Osteoblast (primary cell): ENCODE results near the gene SEMA4B. TPM values are rescaled to one million over a fixed set of nuclear protein-coding genes. Genes with fewer than 3 reads are reported as not detected.
"Not testable (repeated sequence)": the region's sequence is repeated elsewhere in the genome, so short reads cannot be mapped to it uniquely, and the experiment has no call there.

Experiments
- DNase-seq: peaks from one replicate; pipeline ENCODE4 v3.0.0; 2011; ENCODE audit warnings: low spot score, mixed read lengths; ENCODE audit not compliant: insufficient read length; ENCODE audit errors: missing footprints
- H2AFZ ChIP-seq: 2 replicates; pipeline ENCODE4 v1.6.0; 2011; ENCODE audit warnings: mild to moderate bottlenecking, low read length
- H3K27ac ChIP-seq: 2 replicates; pipeline ENCODE4 v1.5.1; 2011; ENCODE audit warnings: mild to moderate bottlenecking, low read depth, low read length, moderate library complexity
- H3K27me3 ChIP-seq: 2 replicates; pipeline ENCODE4 v1.6.0; 2012; ENCODE audit warnings: mild to moderate bottlenecking, control low read depth, inconsistent platforms, low read length, moderate library complexity; ENCODE audit not compliant: insufficient read depth
- H3K36me3 ChIP-seq: 2 replicates; pipeline ENCODE4 v1.5.1; 2011; ENCODE audit warnings: mild to moderate bottlenecking, low read length, control low read depth, moderate library complexity; ENCODE audit not compliant: insufficient read depth
- H3K4me1 ChIP-seq: 2 replicates; pipeline ENCODE4 v1.5.1; 2011; ENCODE audit warnings: mild to moderate bottlenecking, low read length, control low read depth, moderate library complexity; ENCODE audit not compliant: insufficient read depth
- H3K4me2 ChIP-seq: 2 replicates; pipeline ENCODE4 v1.6.0; 2011; ENCODE audit warnings: mild to moderate bottlenecking, low read length; ENCODE audit not compliant: insufficient read depth
- H3K4me3 ChIP-seq: fragments of 200-600 bp; sonication (generic); 3 replicates; pipeline ENCODE4 v1.5.1; 2012; ENCODE audit warnings: mild to moderate bottlenecking, low read length, inconsistent platforms; ENCODE audit not compliant: insufficient read depth
- H3K79me2 ChIP-seq: 2 replicates; pipeline ENCODE4 v1.6.0; 2012; ENCODE audit warnings: mild to moderate bottlenecking, low read length, control low read depth, inconsistent platforms; ENCODE audit not compliant: insufficient read depth
- H3K9me3 ChIP-seq: 2 replicates; pipeline ENCODE4 v1.5.1; 2011; ENCODE audit warnings: low read depth, low read length, control low read depth
- H4K20me1 ChIP-seq: 2 replicates; pipeline ENCODE4 v1.6.0; 2012; ENCODE audit warnings: mild to moderate bottlenecking, low read length, control low read depth; ENCODE audit not compliant: insufficient read depth
- CTCF ChIP-seq: IDR thresholded peaks from 2 replicates; pipeline ENCODE4 v1.5.1; 2011; ENCODE audit warnings: mild to moderate bottlenecking, low read depth, low read length, moderate library complexity; ENCODE audit errors: extremely low read depth
- small RNA-seq: library from RNA; depleted of rRNA; stranded (forward); fragments of <200 nt; gene quantifications from one replicate; pipeline ENCODE3, GENCODE V24; 2012
- total RNA-seq: library from RNA; depleted of rRNA; stranded (reverse); fragments of >200 nt; gene quantifications from 2 replicates; pipeline ENCODE4 v1.2.3, GENCODE V29; 2012

The SEMA4B gene
- total RNA-seq, 1 donor, result 8.7 TPM

DNA sequence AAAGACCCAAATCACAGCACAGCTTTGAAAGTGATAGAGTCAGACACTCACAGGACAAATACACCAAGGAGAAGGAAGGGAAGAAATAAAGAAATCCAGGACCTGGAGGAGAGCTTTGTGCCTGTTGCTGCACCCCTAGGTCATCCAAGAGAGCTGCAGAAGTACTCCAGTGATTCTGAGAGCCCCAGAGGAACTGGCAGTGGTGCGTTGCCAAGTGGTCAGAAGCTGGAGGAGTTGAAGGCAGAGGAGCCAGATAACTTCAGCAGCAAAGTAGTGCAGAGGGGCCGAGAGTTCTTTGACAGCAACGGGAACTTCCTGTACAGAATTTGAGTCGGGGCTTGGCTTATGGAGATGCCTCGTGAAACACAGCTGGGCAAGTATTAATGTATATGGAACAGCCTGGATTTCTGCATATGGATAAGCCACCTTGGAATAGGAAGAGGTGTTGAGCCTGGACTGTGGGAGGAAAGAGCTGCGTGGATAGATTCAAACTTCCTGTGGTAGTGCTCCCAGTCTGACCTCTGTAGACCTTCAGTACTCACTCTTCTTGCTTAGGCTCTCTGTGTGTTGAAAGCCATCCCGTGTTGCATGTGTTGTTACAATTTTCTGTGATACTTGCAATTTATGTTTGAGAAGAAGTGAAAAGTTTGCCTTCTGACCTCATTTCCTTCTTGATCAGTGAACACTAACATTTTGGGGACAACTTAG, 70.5 kb downstream of the SEMA4B start:
- Histone ChIP-seq H2AFZ (no peak overlapping the region), H3K9me3 (no peaks in the 10 kb centered on the region), H3K4me3 (no peak overlapping the region), H3K27me3 (no peaks in the 10 kb centered on the region), H3K27ac (no peak overlapping the region), H3K4me2 (no peak overlapping the region), H3K79me2 (peaks cover 63% of the 10 kb centered on the region), H4K20me1 (peaks cover 38% of the 10 kb centered on the region), H3K36me3 (peaks cover 42% of the 10 kb centered on the region), H3K4me1 (peaks cover 12% of the 10 kb centered on the region)
- peak; percentile 65 for DNase-seq
- TF ChIP-seq CTCF, result no peak

- not testable (repeated sequence) for DNase-seq, H3K9me3 ChIP-seq, H4K20me1 ChIP-seq, H3K4me1 ChIP-seq, H3K4me2 ChIP-seq, H3K27me3 ChIP-seq, H3K27ac ChIP-seq, H3K36me3 ChIP-seq, H3K79me2 ChIP-seq, H2AFZ ChIP-seq, H3K4me3 ChIP-seq
Observed at GRCh38 chr15:90278467-90278866, 77.3 kb downstream of the SEMA4B start.

Small RNA genes lying within 50 kb of the gene (small RNA-seq; reads per million reads assigned to genes)
- not detected for gene RN7SL346P

Other genes with a start within 250 kb of the SEMA4B start
- gene ZNF710, start 200.0 kb upstream of the SEMA4B start, total RNA-seq, result 10.3 and 10.9 TPM in 2 replicates
- 51.0 and 61.6 TPM in 2 replicates for gene IDH2, start 98.9 kb upstream of the SEMA4B start, total RNA-seq
- gene CIB1, start 32.6 kb downstream of the SEMA4B start, total RNA-seq, result 21.4 and 23.0 TPM in 2 replicates
- 8.0 and 9.7 TPM in 2 replicates for gene GDPGP1, start 32.9 kb downstream of the SEMA4B start, total RNA-seq
- under 0.01 TPM in 2 replicates for gene TTLL13, start 48.2 kb downstream of the SEMA4B start, total RNA-seq
- gene NGRN, start 64.3 kb downstream of the SEMA4B start, total RNA-seq, result 56.0 and 68.4 TPM in 2 replicates
- gene ZNF774, start 151.0 kb downstream of the SEMA4B start, total RNA-seq, result 1.8 and 2.4 TPM in 2 replicates
- 259 and 273 TPM in 2 replicates for gene IQGAP1, start 186.9 kb downstream of the SEMA4B start, total RNA-seq